K562 (cell line): ENCODE measurements around the gene OPN1LW. TPM values are rescaled to one million over a fixed set of nuclear protein-coding genes. Genes with fewer than 3 reads are reported as not detected.

ENCODE experiments used
- GABPA ChIP-seq: fragments of 200-800 bp; sonication (Bioruptor generic); conservative IDR thresholded peaks from 2 replicates; pipeline ENCODE4 v1.6.1; 2016; ENCODE audit warnings: low read depth, missing genetic modification characterization, missing compliant biosample characterization
- NR2C2 ChIP-seq, 2 experiments: fragments of 200-800 bp in 1 of 2; sonication (Bioruptor generic) in 1 of 2; sonication (generic) in 1 of 2; formaldehyde crosslinking in 1 of 2; IDR thresholded peaks; 2 replicates each; pipeline versions ENCODE4 v1.6.1 to v1.8.0; 2016 to 2022; ENCODE audit warnings: mild to moderate bottlenecking in 1 of 2, missing compliant biosample characterization in 1 of 2, missing genetic modification characterization in 1 of 2, missing genetic modification reagents in 1 of 2
- TRIM24 ChIP-seq, 2 experiments: fragments of 450-650 bp; IDR thresholded peaks; 2 replicates each; pipeline ENCODE4 v1.6.1; 2016
- ZNF197 ChIP-seq: fragments of 200-800 bp; sonication (Bioruptor generic); IDR thresholded peaks from 2 replicates; pipeline ENCODE4 v1.6.1; 2016; ENCODE audit warnings: low read depth, missing genetic modification characterization, missing compliant biosample characterization
- polyA plus RNA-seq, 8 experiments: library from polyadenylated mRNA; depleted of rRNA in 4 of 8; stranded (reverse) in 5 of 8; unstranded in 3 of 8; fragments of >200 nt; fragmentation: Nextera tagmentation in 2 of 8; fragmentation: Illumina TruSeq in 1 of 8; extraction: Ambion mirVana in 2 of 8; extraction: Trizol in 1 of 8; gene quantifications; 2 replicates each; pipeline versions ENCODE4 v1.2.1 to v1.2.3, GENCODE V29; 2011 to 2014; ENCODE audit warnings: inconsistent platforms in 1 of 8, missing spikeins in 1 of 8
- total RNA-seq, 7 experiments: library from RNA; depleted of rRNA in 6 of 7; stranded (reverse); fragments of >200 nt in 6 of 7; fragmentation: Illumina TruSeq in 2 of 7; extraction: Trizol in 2 of 7; gene quantifications; 2 replicates each; pipeline versions ENCODE4 v1.2.1 to v1.2.3, GENCODE V29; 2011 to 2021; ENCODE audit warnings: low replicate concordance in 1 of 7
- TF ChIP-seq, protein P1 (sequence below), 2 experiments: fragments of 450-650 bp; IDR thresholded peaks; 2 replicates each; pipeline ENCODE4 v1.6.1; 2018; ENCODE audit warnings: mild to moderate bottlenecking in 2 of 2, low read depth in 1 of 2; ENCODE audit not compliant: partially characterized antibody in 2 of 2
- TF ChIP-seq, protein P2 (sequence below): sonication (generic); formaldehyde crosslinking; IDR thresholded peaks from 2 replicates; pipeline ENCODE4 v1.8.1; 2023; ENCODE audit warnings: mild to moderate bottlenecking, missing genetic modification reagents
- TF ChIP-seq, protein P3 (sequence below): sonication (generic); formaldehyde crosslinking; IDR thresholded peaks from 2 replicates; pipeline ENCODE4 v1.8.0; 2022; ENCODE audit warnings: mild to moderate bottlenecking, missing genetic modification reagents, borderline replicate concordance
- TF ChIP-seq, protein P4 (sequence below), 3 experiments: IDR thresholded peaks in 2 of 3; conservative IDR thresholded peaks in 1 of 3; 2 replicates each; pipeline ENCODE4 v1.5.1; 2011 to 2012; ENCODE audit warnings: low read length in 3 of 3, mild to moderate bottlenecking in 3 of 3, control low read depth in 2 of 3, improper control_type of control experiment in 1 of 3, inconsistent platforms in 1 of 3, low read depth in 1 of 3, mixed read lengths in 1 of 3, moderate library complexity in 1 of 3; ENCODE audit not compliant: insufficient read depth in 2 of 3
- TF ChIP-seq, protein P5 (sequence below): fragments of 450-650 bp; IDR thresholded peaks from 2 replicates; pipeline ENCODE4 v1.6.1; 2017; ENCODE audit warnings: antibody characterized with exemption, mild to moderate bottlenecking

OPN1LW gene
- total and polyA plus RNA-seq, 9 of the 15 experiments (the other 6 are each of a cell fraction or from before 2014, with no cell fraction given): 0.04 TPM; not detected in 8

DNA sequence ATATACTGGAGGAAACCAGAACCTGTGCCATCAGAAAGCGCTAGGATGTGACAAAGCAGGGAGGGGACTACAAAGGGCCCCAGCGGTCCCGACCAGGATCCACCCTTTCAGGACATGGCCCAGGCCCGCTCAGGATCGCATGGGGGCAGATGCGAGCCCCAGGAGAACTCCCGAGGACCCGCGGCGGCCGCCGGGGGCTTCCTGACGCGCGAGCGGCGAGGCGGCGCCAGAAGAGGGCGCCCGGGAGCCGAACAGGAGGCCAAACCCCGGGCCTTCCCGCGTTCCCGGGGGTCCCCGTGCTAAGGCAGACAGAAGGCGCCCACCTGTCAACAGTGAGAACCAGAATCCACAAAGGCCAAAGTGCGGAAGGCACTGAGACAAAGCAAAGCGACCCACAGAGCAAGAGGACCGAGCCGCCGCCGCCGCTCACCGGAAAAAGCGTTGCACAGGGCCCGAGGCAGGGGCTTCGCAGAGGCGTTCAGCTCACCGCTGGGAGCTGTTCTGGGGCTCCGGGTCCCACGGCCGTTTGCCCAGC lies 7.3 kb upstream of the OPN1LW start (continued):
- TF ChIP-seq, protein P1, sequence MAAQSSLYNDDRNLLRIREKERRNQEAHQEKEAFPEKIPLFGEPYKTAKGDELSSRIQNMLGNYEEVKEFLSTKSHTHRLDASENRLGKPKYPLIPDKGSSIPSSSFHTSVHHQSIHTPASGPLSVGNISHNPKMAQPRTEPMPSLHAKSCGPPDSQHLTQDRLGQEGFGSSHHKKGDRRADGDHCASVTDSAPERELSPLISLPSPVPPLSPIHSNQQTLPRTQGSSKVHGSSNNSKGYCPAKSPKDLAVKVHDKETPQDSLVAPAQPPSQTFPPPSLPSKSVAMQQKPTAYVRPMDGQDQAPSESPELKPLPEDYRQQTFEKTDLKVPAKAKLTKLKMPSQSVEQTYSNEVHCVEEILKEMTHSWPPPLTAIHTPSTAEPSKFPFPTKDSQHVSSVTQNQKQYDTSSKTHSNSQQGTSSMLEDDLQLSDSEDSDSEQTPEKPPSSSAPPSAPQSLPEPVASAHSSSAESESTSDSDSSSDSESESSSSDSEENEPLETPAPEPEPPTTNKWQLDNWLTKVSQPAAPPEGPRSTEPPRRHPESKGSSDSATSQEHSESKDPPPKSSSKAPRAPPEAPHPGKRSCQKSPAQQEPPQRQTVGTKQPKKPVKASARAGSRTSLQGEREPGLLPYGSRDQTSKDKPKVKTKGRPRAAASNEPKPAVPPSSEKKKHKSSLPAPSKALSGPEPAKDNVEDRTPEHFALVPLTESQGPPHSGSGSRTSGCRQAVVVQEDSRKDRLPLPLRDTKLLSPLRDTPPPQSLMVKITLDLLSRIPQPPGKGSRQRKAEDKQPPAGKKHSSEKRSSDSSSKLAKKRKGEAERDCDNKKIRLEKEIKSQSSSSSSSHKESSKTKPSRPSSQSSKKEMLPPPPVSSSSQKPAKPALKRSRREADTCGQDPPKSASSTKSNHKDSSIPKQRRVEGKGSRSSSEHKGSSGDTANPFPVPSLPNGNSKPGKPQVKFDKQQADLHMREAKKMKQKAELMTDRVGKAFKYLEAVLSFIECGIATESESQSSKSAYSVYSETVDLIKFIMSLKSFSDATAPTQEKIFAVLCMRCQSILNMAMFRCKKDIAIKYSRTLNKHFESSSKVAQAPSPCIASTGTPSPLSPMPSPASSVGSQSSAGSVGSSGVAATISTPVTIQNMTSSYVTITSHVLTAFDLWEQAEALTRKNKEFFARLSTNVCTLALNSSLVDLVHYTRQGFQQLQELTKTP (IDR thresholded peaks at IDR 0.05; ENCODE audit: low read depth in 1 of 2, partially characterized antibody in 2 of 2): no peak
- TF ChIP-seq, protein P2, sequence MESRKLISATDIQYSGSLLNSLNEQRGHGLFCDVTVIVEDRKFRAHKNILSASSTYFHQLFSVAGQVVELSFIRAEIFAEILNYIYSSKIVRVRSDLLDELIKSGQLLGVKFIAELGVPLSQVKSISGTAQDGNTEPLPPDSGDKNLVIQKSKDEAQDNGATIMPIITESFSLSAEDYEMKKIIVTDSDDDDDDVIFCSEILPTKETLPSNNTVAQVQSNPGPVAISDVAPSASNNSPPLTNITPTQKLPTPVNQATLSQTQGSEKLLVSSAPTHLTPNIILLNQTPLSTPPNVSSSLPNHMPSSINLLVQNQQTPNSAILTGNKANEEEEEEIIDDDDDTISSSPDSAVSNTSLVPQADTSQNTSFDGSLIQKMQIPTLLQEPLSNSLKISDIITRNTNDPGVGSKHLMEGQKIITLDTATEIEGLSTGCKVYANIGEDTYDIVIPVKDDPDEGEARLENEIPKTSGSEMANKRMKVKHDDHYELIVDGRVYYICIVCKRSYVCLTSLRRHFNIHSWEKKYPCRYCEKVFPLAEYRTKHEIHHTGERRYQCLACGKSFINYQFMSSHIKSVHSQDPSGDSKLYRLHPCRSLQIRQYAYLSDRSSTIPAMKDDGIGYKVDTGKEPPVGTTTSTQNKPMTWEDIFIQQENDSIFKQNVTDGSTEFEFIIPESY (CRISPR knock-in tag): peak; percentile 95
- TF ChIP-seq TRIM24 (IDR thresholded peaks at IDR 0.05) (no peak), GABPA (0 out of 2 replicates have a peak, but pooled peaks have one; percentile 6), ZNF197 (CRISPR knock-in tag) (no peak), NR2C2 (CRISPR knock-in tag; IDR thresholded peaks at IDR 0.05) (no peak), NR2C2 (tag; IDR thresholded peaks at IDR 0.05) (no peak)
- TF ChIP-seq, protein P3, sequence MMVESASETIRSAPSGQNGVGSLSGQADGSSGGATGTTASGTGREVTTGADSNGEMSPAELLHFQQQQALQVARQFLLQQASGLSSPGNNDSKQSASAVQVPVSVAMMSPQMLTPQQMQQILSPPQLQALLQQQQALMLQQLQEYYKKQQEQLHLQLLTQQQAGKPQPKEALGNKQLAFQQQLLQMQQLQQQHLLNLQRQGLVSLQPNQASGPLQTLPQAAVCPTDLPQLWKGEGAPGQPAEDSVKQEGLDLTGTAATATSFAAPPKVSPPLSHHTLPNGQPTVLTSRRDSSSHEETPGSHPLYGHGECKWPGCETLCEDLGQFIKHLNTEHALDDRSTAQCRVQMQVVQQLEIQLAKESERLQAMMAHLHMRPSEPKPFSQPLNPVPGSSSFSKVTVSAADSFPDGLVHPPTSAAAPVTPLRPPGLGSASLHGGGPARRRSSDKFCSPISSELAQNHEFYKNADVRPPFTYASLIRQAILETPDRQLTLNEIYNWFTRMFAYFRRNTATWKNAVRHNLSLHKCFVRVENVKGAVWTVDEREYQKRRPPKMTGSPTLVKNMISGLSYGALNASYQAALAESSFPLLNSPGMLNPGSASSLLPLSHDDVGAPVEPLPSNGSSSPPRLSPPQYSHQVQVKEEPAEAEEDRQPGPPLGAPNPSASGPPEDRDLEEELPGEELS (CRISPR knock-in tag): no peak
- TF ChIP-seq, protein P4, sequence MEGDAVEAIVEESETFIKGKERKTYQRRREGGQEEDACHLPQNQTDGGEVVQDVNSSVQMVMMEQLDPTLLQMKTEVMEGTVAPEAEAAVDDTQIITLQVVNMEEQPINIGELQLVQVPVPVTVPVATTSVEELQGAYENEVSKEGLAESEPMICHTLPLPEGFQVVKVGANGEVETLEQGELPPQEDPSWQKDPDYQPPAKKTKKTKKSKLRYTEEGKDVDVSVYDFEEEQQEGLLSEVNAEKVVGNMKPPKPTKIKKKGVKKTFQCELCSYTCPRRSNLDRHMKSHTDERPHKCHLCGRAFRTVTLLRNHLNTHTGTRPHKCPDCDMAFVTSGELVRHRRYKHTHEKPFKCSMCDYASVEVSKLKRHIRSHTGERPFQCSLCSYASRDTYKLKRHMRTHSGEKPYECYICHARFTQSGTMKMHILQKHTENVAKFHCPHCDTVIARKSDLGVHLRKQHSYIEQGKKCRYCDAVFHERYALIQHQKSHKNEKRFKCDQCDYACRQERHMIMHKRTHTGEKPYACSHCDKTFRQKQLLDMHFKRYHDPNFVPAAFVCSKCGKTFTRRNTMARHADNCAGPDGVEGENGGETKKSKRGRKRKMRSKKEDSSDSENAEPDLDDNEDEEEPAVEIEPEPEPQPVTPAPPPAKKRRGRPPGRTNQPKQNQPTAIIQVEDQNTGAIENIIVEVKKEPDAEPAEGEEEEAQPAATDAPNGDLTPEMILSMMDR (IDR thresholded peaks at IDR 0.05 in 2 of 3, conservative IDR thresholded peaks at IDR 0.05 in 1 of 3; ENCODE audit: insufficient read depth in 2 of 3, low read depth in 1 of 3, low read length in 3 of 3): peak; percentile 80 to 97 (median 81)
- TF ChIP-seq, protein P5, sequence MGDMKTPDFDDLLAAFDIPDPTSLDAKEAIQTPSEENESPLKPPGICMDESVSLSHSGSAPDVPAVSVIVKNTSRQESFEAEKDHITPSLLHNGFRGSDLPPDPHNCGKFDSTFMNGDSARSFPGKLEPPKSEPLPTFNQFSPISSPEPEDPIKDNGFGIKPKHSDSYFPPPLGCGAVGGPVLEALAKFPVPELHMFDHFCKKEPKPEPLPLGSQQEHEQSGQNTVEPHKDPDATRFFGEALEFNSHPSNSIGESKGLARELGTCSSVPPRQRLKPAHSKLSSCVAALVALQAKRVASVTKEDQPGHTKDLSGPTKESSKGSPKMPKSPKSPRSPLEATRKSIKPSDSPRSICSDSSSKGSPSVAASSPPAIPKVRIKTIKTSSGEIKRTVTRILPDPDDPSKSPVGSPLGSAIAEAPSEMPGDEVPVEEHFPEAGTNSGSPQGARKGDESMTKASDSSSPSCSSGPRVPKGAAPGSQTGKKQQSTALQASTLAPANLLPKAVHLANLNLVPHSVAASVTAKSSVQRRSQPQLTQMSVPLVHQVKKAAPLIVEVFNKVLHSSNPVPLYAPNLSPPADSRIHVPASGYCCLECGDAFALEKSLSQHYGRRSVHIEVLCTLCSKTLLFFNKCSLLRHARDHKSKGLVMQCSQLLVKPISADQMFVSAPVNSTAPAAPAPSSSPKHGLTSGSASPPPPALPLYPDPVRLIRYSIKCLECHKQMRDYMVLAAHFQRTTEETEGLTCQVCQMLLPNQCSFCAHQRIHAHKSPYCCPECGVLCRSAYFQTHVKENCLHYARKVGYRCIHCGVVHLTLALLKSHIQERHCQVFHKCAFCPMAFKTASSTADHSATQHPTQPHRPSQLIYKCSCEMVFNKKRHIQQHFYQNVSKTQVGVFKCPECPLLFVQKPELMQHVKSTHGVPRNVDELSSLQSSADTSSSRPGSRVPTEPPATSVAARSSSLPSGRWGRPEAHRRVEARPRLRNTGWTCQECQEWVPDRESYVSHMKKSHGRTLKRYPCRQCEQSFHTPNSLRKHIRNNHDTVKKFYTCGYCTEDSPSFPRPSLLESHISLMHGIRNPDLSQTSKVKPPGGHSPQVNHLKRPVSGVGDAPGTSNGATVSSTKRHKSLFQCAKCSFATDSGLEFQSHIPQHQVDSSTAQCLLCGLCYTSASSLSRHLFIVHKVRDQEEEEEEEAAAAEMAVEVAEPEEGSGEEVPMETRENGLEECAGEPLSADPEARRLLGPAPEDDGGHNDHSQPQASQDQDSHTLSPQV: peak; percentile 61; the same call in 1 of the 2 replicates
